OCI-LY7 (cell line): ENCODE data around the gene PDLIM1. TPM values are rescaled to one million over a fixed set of nuclear protein-coding genes. Genes with fewer than 3 reads are reported as not detected.

ENCODE experiments used
- BruUV-seq: library from RNA; stranded (reverse); fragments of 400-500 nt; replicated peaks from 2 replicates; lab custom pipeline; 2021; lab: Mats Ljungman, UMichigan
- CTCF ChIA-PET: fragments of 300-600 bp; sonication (Branson Sonifier 250); formaldehyde crosslinking; loops from one replicate; lab custom pipeline; 2022; ENCODE audit warnings: antibody characterized with exemption; ENCODE audit not compliant: unreplicated experiment; lab: Charles Lee
- POLR2A ChIA-PET: fragments of 300-600 bp; sonication (Branson Sonifier 250); formaldehyde crosslinking; loops from one replicate; lab custom pipeline; 2022; ENCODE audit warnings: antibody characterized with exemption; lab: Charles Lee
- DNase-seq: peaks from one replicate; pipeline ENCODE4 v3.0.0-alpha.2; 2015; ENCODE audit warnings: low spot score
- H2AFZ ChIP-seq: fragments of 200-600 bp; sonication (generic), shearing (Covaris generic); 2 replicates; pipeline ENCODE4 v1.6.1; 2014; ENCODE audit warnings: mild to moderate bottlenecking, antibody characterized with exemption, low read length, moderate library complexity
- H3K27ac ChIP-seq: fragments of 200-600 bp; sonication (generic); 2 replicates; pipeline ENCODE4 v1.5.1; 2014; ENCODE audit warnings: mixed run types, low read depth, mild to moderate bottlenecking, moderate library complexity, low read length, inconsistent platforms; ENCODE audit not compliant: poor library complexity, severe bottlenecking
- H3K36me3 ChIP-seq: fragments of 200-600 bp; sonication (generic); 2 replicates; pipeline ENCODE4 v1.6.1; 2014; ENCODE audit warnings: mild to moderate bottlenecking, antibody characterized with exemption, low read length, moderate library complexity, mixed read lengths; ENCODE audit not compliant: insufficient read depth
- H3K4me1 ChIP-seq: fragments of 200-600 bp; sonication (generic); 2 replicates; pipeline ENCODE4 v1.5.1; 2014; ENCODE audit warnings: mild to moderate bottlenecking, low read length; ENCODE audit not compliant: insufficient read depth, poor library complexity, severe bottlenecking
- H3K4me2 ChIP-seq: fragments of 200-600 bp; sonication (generic); 2 replicates; pipeline ENCODE4 v1.6.1; 2014; ENCODE audit warnings: mild to moderate bottlenecking, low read length
- H3K4me3 ChIP-seq: fragments of 200-600 bp; sonication (generic); 2 replicates; pipeline ENCODE4 v1.5.1; 2014; ENCODE audit warnings: mild to moderate bottlenecking, low read depth, low read length; ENCODE audit not compliant: poor library complexity, severe bottlenecking
- H3K79me2 ChIP-seq: fragments of 200-600 bp; sonication (generic); 2 replicates; pipeline ENCODE4 v1.6.1; 2016; ENCODE audit warnings: low read depth, mild to moderate bottlenecking, low read length, moderate library complexity, mixed read lengths; ENCODE audit not compliant: insufficient read depth
- H3K9me2 ChIP-seq: fragments of 200-600 bp; sonication (generic); 2 replicates; pipeline ENCODE4 v1.6.1; 2016; ENCODE audit warnings: mild to moderate bottlenecking, low read length, mixed read lengths; ENCODE audit not compliant: insufficient read depth
- H3K9me3 ChIP-seq: fragments of 200-600 bp; sonication (generic); 2 replicates; pipeline ENCODE4 v1.6.1; 2014; ENCODE audit warnings: mild to moderate bottlenecking, mixed run types, low read length, mixed read lengths
- H4K20me1 ChIP-seq: fragments of 200-600 bp; sonication (generic); 2 replicates; pipeline ENCODE4 v1.6.1; 2014; ENCODE audit warnings: mild to moderate bottlenecking, antibody characterized with exemption, low read length, moderate library complexity, mixed read lengths; ENCODE audit not compliant: insufficient read depth
- CTCF ChIP-seq: fragments of 200-600 bp; sonication (generic); conservative IDR thresholded peaks from 2 replicates; pipeline ENCODE4 v1.5.1; 2014; ENCODE audit warnings: mild to moderate bottlenecking, antibody characterized with exemption, low read length, moderate library complexity, mixed read lengths
- EZH2phosphoT487 ChIP-seq: fragments of 200-600 bp; sonication (generic); IDR thresholded peaks from 2 replicates; pipeline ENCODE4 v1.6.1; 2018; ENCODE audit warnings: low read depth, borderline replicate concordance, mild to moderate bottlenecking, mixed run types, antibody characterized with exemption, low read length, moderate library complexity, mixed read lengths
- intact Hi-C: fragments of 100-400 bp; cut with micrococcal nuclease; formaldehyde crosslinking; loops from one replicate; pipeline ENCODE4 v1.10.0; 2022; ENCODE audit not compliant: unreplicated experiment
- total RNA-seq, 2 experiments: library from RNA; depleted of rRNA in 1 of 2; stranded (reverse); fragments of >200 nt in 1 of 2; shearing (Covaris generic) in 1 of 2; gene quantifications; 2 replicates each; pipeline ENCODE4 v1.2.3, GENCODE V29; 2014 to 2022

Gene PDLIM1
- total RNA-seq, 2 experiments from 2014 or later: 22.3 to 105 TPM

- no peak overlapping the region for H3K4me2 ChIP-seq
- intact Hi-C loops: no loop called here
Observed at GRCh38 chr10:95265572-95265971, 25.2 kb downstream of the PDLIM1 start.

GRCh38 chr10:95264227-95265051 lies 26.4 kb downstream of the PDLIM1 start:
- Histone ChIP-seq H3K79me2 (no peaks in the 10 kb centered on the region), H3K4me2 (no peak overlapping the region), H2AFZ (no peak overlapping the region), H3K4me3 (no peak overlapping the region), H3K4me1 (no peaks in the 10 kb centered on the region), H3K36me3 (no peaks in the 10 kb centered on the region), H3K27ac (no peak overlapping the region), H3K9me3 (no peaks in the 10 kb centered on the region), H3K9me2 (no peaks in the 10 kb centered on the region), H4K20me1 (no peaks in the 10 kb centered on the region)
- CTCF ChIA-PET: no interaction called here
- no TSS peak for BruUV-seq
- intact Hi-C loops: no loop called here
- DNase-seq: no peak
- TF ChIP-seq CTCF (no peak), EZH2phosphoT487 (no peak)
- POLR2A ChIA-PET: interaction anchor here (0.7 to 1.5 kb wide), 3 partner anchors 13 to 81 kb away, joined by 3 read pairs; no protein-coding TSS in a partner anchor

More at GRCh38 chr10:95265572-95265971, 25.2 kb downstream of the PDLIM1 start:
- no peak overlapping the region for H3K4me3 ChIP-seq
- POLR2A ChIA-PET: interaction anchor here (1.0 to 1.5 kb wide), 3 partner anchors 12 to 33 kb away, joined by 3 to 6 read pairs (median 3); no protein-coding TSS in a partner anchor
- H3K9me3 ChIP-seq: no peaks in the 10 kb centered on the region
- no TSS peak for BruUV-seq
- no peak overlapping the region for H2AFZ ChIP-seq
- no peaks in the 10 kb centered on the region for H3K4me1 ChIP-seq
- no peaks in the 10 kb centered on the region for H3K36me3 ChIP-seq
- CTCF ChIA-PET: no interaction called here
- DNase-seq: no peak
- no peaks in the 10 kb centered on the region for H3K9me2 ChIP-seq
- H3K27ac ChIP-seq: no peak overlapping the region
- H3K79me2 ChIP-seq: no peaks in the 10 kb centered on the region
- TF ChIP-seq EZH2phosphoT487 (no peak), CTCF (no peak)
- no peaks in the 10 kb centered on the region for H4K20me1 ChIP-seq

- intact Hi-C loops: no loop called here
- TF ChIP-seq EZH2phosphoT487 (no peak), CTCF (no peak)
- no TSS peak for BruUV-seq
- Histone ChIP-seq H3K4me3 (no peak overlapping the region), H3K79me2 (no peaks in the 10 kb centered on the region), H4K20me1 (no peaks in the 10 kb centered on the region), H3K9me3 (no peaks in the 10 kb centered on the region), H3K36me3 (no peaks in the 10 kb centered on the region), H2AFZ (no peak overlapping the region), H3K27ac (no peak overlapping the region), H3K9me2 (no peaks in the 10 kb centered on the region), H3K4me2 (no peak overlapping the region), H3K4me1 (no peaks in the 10 kb centered on the region)
- no peak for DNase-seq
- ChIA-PET CTCF (no interaction called here), POLR2A (no interaction called here)
Observed at GRCh38 chr10:95263864-95264226, 27.0 kb downstream of the PDLIM1 start.
